ENCODE measurements around the gene DSCAM.
"Not testable (repeated sequence)": the region's sequence is repeated elsewhere in the genome, so short reads cannot be mapped to it uniquely, and the experiment has no call there.

The DSCAM gene

GRCh38 chr21:40047993-40048730 is 798.8 kb downstream of the DSCAM start:
- DNase-seq (ENCODE audit: low spot score) = no peak

- DNase-seq (ENCODE audit: low spot score) = no peak
Observed at GRCh38 chr21:40047211-40047610, 799.7 kb downstream of the DSCAM start.

GRCh38 chr21:40043866-40044265 is 803.1 kb downstream of the DSCAM start:
- DNase-seq (ENCODE audit: low spot score) = no peak

GRCh38 chr21:40043423-40043822 is 803.5 kb downstream of the DSCAM start:
- DNase-seq (ENCODE audit: low spot score) = no peak

GRCh38 chr21:40041446-40041845 is 805.5 kb downstream of the DSCAM start:
- no peak for DNase-seq (ENCODE audit: low spot score)

- not testable (repeated sequence) for DNase-seq (ENCODE audit: low spot score)
Observed at GRCh38 chr21:40033156-40033782, 813.7 kb downstream of the DSCAM start.

GRCh38 chr21:40029888-40030287 is 817.1 kb downstream of the DSCAM start:
- no peak for DNase-seq (ENCODE audit: low spot score)

- not testable (repeated sequence) for DNase-seq (ENCODE audit: low spot score)
Observed at GRCh38 chr21:40028393-40028792, 818.6 kb downstream of the DSCAM start.

- DNase-seq (ENCODE audit: low spot score) = no peak
Observed at GRCh38 chr21:40021558-40022351, 825.2 kb downstream of the DSCAM start.

- no peak for DNase-seq (ENCODE audit: low spot score)
Observed at GRCh38 chr21:40020651-40021050, 826.3 kb downstream of the DSCAM start.

- no peak for DNase-seq (ENCODE audit: low spot score)
Observed at GRCh38 chr21:40018871-40019475, 828.0 kb downstream of the DSCAM start.

GRCh38 chr21:40016667-40017066 is 830.3 kb downstream of the DSCAM start:
- no peak for DNase-seq (ENCODE audit: low spot score)

- DNase-seq (ENCODE audit: low spot score) = no peak
Observed at GRCh38 chr21:40016234-40016633, 830.7 kb downstream of the DSCAM start.

- no peak for DNase-seq (ENCODE audit: low spot score)
Observed at GRCh38 chr21:40015818-40016217, 831.1 kb downstream of the DSCAM start.

- no peak for DNase-seq (ENCODE audit: low spot score)
Observed at GRCh38 chr21:40014394-40014793, 832.6 kb downstream of the DSCAM start.

GRCh38 chr21:40013001-40013735 is 833.8 kb downstream of the DSCAM start:
- DNase-seq (ENCODE audit: low spot score) = no peak

- no peak for DNase-seq (ENCODE audit: low spot score)
Observed at GRCh38 chr21:40011371-40011770, 835.6 kb downstream of the DSCAM start.

- no peak for DNase-seq (ENCODE audit: low spot score)
Observed at GRCh38 chr21:40002978-40003377, 844.0 kb downstream of the DSCAM start.

GRCh38 chr21:39984286-39984991 is 862.5 kb downstream of the DSCAM start:
- DNase-seq (ENCODE audit: low spot score) = no peak

GRCh38 chr21:39980241-39980820 is 866.6 kb downstream of the DSCAM start:
- DNase-seq (ENCODE audit: low spot score) = no peak

GRCh38 chr21:39979321-39979720 is 867.6 kb downstream of the DSCAM start:
- DNase-seq (ENCODE audit: low spot score) = no peak

All from AG20443 (cell line).